HG03025 (cell line): ENCODE results near the gene CNFN.

Source experiments
- ATAC-seq: cut with Tn5 transposase; IDR thresholded peaks from one replicate; pipeline ENCODE4 v1.9.1; 2021; ENCODE audit warnings: mild to moderate bottlenecking, moderate library complexity; ENCODE audit not compliant: unreplicated experiment, low FRiP score

Gene CNFN, protein sequence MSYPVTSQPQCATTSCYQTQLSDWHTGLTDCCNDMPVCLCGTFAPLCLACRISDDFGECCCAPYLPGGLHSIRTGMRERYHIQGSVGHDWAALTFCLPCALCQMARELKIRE

DNA sequence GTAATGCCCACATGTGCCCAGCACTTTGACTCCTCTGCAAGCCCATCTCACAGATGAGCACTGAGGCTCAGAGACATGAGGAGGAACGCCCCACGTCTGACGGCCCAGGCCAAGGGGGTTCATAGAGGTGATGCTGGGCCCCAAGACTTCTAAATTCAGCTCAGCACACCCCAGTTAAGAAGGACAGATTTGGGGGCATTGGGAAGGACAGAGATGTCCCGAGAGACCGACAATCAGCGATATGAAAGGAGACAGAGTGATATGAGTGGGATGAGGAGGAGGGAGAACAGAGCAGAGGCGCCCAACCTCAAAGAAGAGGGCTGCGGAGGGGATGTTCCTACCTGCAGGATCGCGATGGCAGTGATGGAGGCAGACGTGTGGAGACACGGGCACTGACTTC, at the start of gene CNFN:
CNFN (minus strand) TSS at position 399 of the 400 bp plus-strand sequence. CDS start 1,260 bp downstream, outside the sequence.
- ATAC-seq: no peak

DNA sequence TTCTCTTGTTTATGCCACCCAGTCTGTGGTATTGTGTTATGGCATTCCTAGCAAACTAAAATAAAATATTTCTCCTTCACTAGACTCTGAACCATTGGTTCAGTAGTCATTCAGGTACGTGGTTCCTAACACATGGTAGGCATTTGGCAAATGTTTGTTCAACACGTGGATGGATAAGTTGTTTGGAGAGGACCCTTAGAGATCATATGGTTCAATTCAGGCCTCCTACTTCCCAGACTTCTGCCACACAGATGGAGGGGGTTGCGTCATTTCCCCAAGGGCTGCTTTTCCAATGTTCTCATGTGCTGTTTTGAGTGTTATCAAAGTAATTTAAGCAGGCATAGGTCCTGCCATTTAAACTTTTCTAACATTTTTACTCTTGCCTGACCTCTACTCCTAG, 45.9 kb upstream of the CNFN start:
- no peak for ATAC-seq

DNA sequence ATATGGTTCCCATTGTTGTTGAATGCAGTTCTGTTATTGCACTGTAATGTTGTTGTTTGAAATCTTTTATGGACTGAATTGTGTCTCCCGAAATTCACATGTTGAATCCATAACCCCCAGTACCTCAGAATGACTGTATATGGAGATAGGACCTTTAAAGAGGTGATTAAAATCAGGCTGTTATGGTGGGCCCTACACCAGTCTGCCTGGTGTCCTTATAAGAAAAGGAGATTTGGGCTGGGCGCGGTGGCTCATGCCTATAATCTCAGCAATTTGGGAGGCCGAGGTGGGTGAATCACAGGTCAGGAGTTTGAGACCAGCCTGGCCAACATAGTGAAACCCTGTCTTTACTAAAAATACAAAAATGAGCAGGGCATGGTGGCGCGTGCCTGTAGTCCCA, 45.2 kb upstream of the CNFN start:
- no peak for ATAC-seq

DNA sequence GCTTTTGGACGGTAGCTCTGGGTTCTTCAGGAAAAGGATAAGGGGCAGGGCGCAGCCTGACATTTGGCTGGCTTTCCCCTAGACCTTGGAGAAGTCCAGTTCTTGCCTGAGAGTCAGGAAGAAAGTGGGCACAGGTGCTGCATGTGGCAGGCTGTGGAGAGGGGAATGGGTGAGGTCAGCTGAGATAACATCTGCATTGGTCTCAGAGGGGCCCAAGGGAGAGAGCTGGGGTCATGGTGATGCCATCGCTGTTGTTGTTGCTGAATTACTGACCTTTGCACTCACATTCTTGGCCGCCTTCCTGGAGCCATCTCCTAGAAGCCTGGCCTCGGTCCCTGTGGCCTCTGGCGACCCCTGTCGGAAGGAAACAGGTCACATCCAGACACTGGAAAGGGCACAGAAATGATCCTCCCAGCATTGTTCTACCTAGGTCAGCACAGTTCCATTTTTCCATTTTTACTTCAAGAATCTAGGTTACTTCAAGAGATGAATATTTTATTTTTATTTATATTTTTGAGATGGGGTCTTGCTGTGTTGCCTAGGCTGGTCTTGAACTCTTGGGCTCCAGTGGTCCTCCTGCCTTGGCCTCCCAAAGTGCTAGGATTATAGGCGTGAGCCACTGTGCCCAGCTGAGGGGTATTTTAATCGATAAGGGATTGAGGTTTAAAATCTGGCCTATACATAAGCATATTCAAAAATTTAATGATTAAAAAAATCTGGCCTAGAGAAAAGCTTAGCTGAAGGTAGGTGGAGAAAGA, 43.6 kb upstream of the CNFN start:
- no peak for ATAC-seq

DNA sequence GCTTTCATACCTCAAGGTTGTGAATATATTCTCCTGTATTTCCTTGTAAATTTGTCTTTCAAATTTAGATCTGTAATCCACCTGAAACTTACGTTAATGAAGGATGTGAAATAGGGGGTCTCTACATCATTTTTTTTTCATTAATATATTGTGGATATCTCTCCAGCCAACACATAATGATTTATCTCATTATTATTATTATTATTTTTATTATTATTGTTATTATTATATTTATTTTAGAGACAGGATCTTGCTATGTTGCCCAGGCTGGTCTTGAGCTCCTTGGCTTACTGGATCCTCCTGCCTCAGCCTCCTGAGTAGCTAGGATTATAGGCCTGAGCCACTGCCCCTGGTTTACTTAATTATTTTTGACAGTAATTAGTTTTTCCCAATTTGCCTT, 41.4 kb upstream of the CNFN start:
- ATAC-seq: no peak

DNA sequence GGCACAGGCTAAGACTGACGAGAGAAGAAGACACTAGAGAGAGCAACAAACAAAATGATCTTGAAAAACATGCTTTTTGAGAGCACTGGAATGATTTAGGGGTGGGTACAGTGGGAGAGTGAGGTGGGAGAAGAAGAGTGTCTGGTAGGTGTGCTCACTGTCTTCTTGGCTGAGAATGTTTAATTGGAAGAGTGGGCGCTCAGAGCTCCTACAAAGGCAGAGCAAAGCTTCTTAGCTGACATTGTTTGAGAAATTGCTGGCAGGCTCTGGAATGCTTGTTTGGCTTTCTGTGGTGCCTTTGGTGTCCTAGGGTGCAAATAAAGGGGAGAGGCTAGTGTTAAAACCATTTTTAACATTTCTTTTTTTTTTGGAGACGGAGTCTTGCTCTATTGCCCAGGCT, 38.6 kb upstream of the CNFN start:
- no peak for ATAC-seq

DNA sequence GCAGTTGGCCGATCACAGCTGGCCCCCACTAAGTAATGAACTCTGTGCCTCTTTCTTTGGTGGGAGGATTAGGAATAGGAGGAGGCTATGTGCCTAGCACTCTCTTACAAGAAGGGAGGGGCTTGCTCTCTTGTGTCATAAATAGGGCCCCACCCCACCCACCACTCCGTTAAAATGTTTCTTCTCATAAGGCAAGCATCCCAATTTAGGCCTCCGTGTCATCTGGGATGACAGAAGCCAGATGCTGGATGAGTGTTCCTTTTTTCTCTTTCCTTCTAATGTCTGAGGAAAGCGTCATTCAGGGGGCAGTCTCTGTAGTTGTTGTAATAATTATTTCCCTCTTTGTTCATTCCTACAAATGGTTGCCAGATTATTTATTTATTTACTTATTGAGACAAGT, 37.2 kb upstream of the CNFN start, which contains the start of gene LIPE:
LIPE (minus strand) TSS at position 76 of the 400 bp plus-strand sequence. CDS start 239 bp downstream, outside the sequence.
- no peak for ATAC-seq

DNA sequence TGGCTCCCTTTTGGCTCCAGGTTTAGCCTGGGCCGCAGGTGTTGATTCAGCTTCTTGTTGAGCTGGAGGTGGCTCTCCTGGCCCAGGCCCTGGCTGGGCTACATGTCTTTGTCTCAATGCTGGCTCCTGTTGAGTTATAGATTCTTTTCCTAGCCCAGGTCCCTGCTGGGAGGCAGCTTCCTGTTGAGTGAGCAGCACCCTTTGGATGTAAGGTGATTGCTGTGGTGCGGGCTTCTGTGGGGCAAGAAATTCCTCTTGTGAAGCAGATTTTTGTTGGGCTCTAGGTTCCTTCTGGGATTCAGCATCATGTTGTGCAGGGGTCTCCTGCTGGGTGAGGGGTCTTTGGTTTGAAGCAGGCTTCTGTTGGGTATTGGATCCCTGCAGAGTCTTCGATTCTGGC, 36.5 kb upstream of the CNFN start:
- no peak for ATAC-seq

DNA sequence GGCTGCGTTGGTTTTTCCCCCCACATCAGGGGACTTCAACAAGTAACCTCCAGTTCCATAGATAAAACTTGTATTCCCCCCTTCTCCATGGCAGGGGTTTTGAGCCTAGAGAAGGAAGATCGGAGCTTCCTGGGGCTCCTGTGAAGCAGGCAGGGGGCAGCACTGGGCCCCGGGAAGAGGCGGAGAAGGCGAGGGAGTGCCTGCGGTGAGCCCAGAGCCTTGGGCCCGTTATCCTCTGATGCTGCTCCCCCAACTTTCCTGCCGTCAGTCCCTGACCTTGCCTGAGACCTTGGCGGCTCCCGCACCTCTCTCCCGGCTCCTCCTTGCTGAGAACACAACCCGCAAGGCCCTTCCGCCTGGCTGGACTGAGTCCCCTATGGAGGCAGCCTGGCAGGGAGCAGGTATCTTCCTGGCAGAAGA, 34.6 kb upstream of the CNFN start:
- ATAC-seq: no peak

DNA sequence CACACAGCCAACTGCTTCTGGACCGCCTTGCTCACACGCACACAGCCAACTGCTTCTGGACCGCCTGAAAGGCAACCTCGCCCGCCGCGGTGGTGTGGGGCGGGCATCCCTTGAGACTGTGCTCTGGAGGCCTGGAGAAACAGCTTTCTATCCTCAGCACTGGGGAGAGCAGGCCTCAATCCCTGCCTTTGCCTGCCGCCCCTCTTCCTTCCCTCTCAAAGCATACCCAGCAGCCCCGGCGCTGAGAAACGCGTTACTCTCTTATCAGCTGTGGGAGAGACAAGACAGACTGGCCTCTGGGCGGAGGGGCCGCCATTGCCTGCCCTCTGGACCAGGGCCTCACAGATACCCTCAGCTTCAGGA, 34.2 kb upstream of the CNFN start:
- no peak for ATAC-seq

DNA sequence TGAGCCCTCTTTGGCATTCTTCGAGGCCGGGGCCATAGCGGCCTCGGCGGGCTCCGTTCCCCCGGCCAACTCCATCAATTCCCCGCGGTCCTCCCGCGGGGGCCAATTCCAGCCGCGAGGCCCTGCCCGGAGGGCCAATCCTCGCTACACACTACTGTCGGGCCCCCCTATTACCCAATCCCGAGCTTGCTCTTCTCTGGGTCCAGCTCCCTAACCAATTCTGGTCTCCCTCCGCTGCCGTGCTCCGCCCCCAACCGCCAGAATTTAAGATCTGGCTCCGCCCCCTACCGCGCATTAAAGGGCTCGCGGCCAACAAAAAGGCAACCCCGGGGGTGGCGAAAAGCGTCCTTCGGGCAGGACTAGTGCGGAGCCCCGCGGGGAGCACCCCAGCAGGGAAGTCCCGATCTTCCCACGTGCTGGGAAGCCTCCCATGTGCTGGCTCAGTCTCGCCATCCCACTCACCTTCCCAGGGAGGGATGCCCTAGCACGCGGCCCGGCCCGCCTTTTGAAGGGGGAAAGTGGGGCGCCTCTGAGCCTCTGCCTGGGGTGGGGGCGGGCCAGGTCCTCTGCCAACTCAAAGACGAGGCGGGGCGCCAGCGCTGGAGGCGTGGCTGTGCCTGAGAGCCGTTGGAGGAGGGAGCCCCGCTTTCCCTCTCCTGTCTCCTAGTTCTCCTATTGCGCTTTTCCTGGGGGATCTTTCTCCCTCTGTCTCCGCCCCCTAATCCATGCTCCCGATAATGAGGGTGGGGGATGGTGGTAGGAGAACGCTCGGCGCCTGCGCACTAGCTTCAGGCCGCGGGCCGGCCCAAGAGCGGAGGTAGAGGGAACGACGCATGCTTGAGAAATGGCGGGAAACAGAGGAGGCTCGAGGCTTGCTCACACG, 33.6 kb upstream of the CNFN start:
- peak; percentile 67 for ATAC-seq

DNA sequence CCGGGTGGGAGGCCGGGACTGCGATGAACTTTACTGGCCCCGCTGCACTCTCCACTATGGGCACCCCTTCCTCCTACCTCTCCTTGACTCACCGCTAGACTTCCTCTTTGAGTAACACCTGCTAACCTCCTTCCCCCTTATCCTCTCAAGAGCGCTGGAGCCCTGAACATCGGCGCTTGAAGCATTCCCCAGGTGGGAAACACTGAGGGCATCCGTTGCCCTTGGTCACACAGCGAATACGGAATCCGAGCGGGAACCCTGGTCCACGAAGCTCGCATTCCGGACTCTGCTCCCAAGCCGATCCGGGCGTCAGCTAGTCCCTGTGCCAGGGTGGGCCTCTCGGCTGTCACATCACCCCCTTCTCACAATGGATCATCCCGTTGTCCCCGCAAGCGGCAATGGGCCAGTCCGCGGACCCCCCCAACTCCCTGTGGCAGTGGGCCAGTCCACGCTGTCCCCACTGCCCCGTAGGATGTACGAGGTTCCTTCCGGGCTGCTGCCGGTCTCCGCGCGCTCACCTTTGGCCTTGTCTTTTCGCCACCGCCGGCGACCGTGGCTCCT, 32.9 kb upstream of the CNFN start:
- ATAC-seq: peak; percentile 25

DNA sequence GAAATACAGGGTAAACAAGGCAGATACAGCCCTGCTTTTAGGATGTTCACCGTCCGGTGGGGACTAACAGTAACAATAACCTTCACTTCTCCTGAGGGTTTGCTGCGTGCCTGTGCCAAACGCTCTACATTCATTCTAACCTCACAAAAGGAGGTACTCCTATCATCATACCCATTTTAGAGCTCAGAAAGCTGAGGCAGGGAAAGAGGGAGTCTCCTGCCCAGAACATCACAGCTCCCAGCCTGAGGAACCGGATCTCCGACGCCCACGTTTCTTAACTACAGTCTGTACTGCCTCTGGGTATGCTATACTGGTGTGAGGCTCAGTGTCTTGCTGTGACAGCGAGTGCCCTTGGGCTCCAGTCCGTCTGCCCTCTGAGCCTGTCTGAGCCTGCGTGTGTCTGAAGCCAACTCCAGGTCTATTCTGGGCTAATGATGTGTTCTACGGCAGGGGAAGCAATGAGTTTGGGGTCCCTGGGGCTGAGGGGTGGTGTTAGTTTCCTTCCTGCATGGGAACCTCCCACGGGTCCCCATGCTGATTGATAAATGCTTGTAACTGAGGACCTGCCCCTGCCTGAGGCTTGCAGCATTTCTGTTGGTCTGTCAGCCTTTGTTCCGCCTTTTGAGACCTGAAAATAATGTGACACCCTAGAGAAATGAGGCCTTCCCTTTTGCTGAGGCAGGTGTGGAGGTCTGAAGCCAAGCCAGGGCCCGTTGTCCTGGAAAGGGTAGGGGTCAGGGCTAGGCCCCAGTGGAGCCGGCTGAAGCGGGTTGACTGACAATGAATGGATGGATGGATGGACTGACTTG, 32.2 kb upstream of the CNFN start:
- no peak for ATAC-seq

DNA sequence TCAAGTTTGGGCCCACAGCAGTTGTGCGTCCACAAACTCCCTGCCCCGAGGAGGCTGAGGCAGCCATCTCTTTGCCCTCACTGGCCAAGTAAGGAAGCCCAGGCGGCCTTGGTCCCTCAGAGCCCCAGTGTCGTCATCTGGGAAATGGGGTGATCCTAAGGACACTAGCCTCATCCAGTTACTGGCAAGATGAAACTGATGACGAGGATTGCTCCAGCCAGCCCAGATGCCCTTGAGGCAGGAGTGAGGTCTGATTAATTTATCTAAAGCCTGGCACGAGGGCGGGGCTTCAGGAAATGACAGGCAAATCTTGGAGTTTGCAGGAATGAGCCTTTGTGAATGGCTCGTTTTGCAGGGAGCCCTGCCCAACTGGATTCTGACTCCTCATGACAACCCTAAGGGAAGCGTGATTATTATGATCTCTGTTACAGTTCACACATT, 31.5 kb upstream of the CNFN start:
- ATAC-seq: no peak

DNA sequence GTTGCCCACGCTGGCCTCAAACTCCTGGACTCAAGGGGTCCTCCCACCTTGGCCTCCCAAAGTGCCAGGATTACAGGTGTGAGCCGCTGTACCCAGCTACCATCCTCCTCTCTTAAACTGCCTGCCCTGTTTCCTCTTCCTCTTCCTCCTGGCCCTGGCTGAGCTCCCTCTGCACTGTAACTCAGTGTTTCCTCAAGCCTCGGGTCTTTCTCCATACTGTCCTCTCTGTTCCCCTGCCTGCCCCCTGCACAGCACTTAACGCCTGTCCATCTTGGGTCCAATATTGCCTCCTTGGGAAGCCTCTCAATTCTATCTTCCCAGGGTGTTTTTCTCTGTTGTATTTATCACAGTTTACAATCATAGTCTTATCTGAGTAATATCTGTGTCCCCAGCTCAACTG, 31.0 kb upstream of the CNFN start:
- no peak for ATAC-seq

DNA sequence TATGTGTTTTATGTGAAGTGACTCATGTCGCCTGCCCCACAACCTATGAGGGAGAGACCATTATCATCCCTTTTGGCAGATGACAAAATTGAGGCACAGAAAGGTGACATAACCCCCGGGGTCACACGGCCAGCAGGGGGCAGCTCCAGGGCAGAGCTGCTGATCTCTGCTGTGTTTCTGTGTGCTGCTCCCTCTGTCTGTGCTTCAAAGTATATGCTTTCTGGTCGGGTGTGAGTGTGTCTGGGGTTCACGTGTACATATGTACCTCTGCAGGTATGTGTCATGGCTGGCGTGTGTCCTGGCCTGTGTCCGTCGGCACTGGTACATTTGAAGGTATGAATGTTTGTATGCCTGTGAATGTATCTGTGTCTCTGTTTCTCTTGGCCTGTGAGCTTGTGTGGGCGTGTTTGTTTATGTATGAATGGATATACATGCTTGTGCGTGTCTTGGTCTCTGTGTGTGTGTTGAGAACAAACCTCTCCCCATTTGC, 30.0 kb upstream of the CNFN start:
- no peak for ATAC-seq

DNA sequence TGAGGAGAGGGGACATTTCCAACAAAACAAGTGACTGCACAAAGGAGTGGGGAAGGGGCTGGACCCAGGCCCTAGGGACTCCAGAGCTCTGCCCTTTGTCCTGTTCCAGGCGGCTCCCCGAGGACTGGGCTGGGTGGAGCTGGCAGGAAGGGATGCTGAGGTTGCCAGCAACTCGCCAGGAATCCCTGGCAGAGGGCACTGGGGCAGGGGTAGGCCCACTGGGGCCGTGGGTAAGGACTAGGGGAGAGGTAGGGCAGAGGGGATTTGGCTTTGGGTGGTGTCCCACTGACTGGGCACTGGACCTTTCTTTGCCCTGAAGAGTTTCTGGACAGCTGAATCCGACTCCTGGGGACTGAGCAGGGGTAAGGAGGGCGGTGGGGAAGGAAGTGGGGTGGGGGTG, 29.2 kb upstream of the CNFN start:
- no peak for ATAC-seq

DNA sequence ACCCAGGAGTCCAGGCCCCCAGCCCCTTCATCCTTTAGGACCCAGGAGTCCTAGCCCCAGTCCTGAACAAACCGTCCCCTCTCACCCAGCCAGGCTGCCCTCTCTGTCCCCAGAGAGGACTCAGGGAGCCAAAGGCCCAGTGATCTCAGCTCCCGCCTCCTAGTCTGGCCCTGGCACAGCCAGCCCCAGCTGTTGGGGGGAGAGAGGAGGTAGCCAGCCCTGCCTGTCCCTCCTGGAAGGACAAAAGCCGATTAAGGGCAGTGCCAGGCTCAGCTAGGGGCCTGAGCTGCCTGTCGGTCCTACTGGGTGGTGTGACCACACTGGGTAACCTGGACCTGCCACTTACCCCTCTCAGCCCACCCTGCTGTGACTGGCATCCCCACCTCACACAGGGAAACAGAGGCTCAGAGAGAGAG, 22.6 kb upstream of the CNFN start:
- ATAC-seq: no peak

DNA sequence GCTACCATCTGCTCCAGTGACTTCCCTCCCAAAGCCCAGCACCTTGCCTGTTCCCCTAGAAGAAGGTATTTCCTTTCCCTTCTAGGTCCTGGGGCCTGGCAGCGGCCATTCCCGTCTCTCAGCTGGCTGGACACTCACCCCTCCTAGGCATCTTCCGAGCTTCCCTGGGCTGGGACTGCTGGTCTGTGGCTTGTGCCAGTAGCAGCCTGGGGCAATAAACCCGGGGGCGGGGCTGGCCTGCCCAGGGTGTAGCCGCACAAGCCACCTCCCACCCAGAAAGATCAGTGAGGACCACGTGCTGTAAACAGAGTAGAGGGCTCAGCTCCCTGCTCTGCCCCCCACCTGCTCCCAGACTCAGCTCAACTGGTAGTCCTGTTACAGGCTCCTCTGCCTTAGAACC, 22.1 kb upstream of the CNFN start:
- no peak for ATAC-seq

DNA sequence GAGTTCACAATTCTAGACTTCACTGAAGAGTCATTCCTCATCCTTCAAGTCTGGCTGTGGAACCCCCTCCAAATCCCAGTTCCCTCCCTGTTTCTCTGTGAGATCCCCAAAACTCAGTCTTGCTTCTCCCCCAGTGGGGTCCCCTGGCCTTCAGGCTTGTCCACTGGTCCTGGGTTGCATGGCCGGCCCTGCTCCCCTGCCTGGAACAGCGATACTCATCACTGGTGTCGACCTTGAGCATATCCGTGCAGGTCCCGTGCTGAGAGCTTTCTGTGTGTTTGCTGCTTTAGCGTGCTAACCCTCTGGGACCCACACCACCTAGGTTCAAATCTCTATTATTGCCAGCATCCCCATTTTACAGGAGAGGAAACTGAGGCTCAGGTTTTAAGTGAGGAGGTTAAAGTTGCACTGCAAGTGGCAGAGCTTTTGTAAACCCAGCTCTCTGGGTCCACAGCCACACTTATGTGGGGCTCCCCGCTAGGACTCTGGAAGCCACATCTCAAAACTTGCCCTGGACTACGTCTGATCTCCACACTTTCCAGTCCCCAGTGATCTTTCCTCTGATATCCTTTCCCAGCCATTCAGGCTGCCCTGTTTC, 21.6 kb upstream of the CNFN start:
- ATAC-seq: no peak
